Measurements from ENCODE around the gene PNPLA7. TPM values are rescaled to one million over a fixed set of nuclear protein-coding genes. Genes with fewer than 3 reads are reported as not detected.
A peak's percentile ranks its signal among the peaks of the same experiment; 100 is the strongest.

Gene PNPLA7
- total and polyA plus RNA-seq, 2 of the 13 experiments (the other 11 are each of a cell fraction or from before 2014, with no cell fraction given) = 0.42 to 1.5 TPM

GRCh38 chr9:137428311-137428630 lies 121.9 kb downstream of the PNPLA7 start (continued):
- TF ChIP-seq ZFP36L1 (CRISPR knock-in tag; IDR thresholded peaks at IDR 0.05) = no peak
- TF ChIP-seq BORCS8-MEF2B (CRISPR knock-in tag; IDR thresholded peaks at IDR 0.05) = no peak
- TF ChIP-seq ZBTB8A (CRISPR knock-in tag; IDR thresholded peaks at IDR 0.05; ENCODE audit: borderline replicate concordance, low read depth) = no peak
- TF ChIP-seq CAMTA2 (CRISPR knock-in tag; IDR thresholded peaks at IDR 0.05; ENCODE audit: borderline replicate concordance) = no peak

GRCh38 chr9:137427454-137428310 lies 122.5 kb downstream of the PNPLA7 start:
- no peak overlapping the region for H3K4me2 ChIP-seq (ENCODE audit: low read depth, low read length)
- H3K9me3 ChIP-seq (ENCODE audit: low read length) = no peaks in the 10 kb centered on the region
- TF ChIP-seq AKAP8 (CRISPR knock-in tag; IDR thresholded peaks at IDR 0.05) (0 out of 2 replicates have a peak, but pooled peaks have one; percentile 56), HNRNPL (IDR thresholded peaks at IDR 0.05; ENCODE audit: low read depth, low read length) (0 out of 2 replicates have a peak, but pooled peaks have one; percentile 67), MYC (CRISPR knock-in tag; IDR thresholded peaks at IDR 0.05; ENCODE audit: borderline replicate concordance) (no peak), AGO2 (optimal IDR thresholded peaks at IDR 0.05; ENCODE audit: low read depth, low read length) (peak; percentile 82), TEF (CRISPR knock-in tag; IDR thresholded peaks at IDR 0.05) (no peak)
- H3K79me2 ChIP-seq (ENCODE audit: insufficient read depth, low read length) = no peaks in the 10 kb centered on the region
- FAIRE-seq (no peak), ATAC-seq (no peak), DNase-seq (ENCODE audit: low spot score) (no peak)
- no peak overlapping the region for H3K27ac ChIP-seq (ENCODE audit: extremely low read length, insufficient read depth, low read length)
- POLR2A ChIA-PET = no interaction called here
- H3K27me3 ChIP-seq (ENCODE audit: control insufficient read depth in 1 of 2, insufficient read depth in 2 of 2, low read length in 2 of 2) = no peaks in the 10 kb centered on the region
- no peaks in the 10 kb centered on the region for H4K20me1 ChIP-seq (ENCODE audit: insufficient read depth, low read length)
- H2AFZ ChIP-seq (ENCODE audit: low read length) = no peak overlapping the region
- no peaks in the 10 kb centered on the region for H3K36me3 ChIP-seq (replicated peaks in 1 of 2; ENCODE audit: control insufficient read depth in 1 of 2, insufficient read depth in 2 of 2, low read length in 2 of 2)
- 88% methylated on average over 12 of the region's 27 CpGs for WGBS (ENCODE audit: low lambda C conversion rate)
- peaks cover 12% of the 10 kb centered on the region for H3K4me1 ChIP-seq (ENCODE audit: insufficient read depth, low read length)
- in situ Hi-C loops (cut with HindIII; ENCODE audit: extremely low pct_ligation_motif_present, low pct_unique_long_range_greater_than_20kb) = no loop called here
- CTCF ChIA-PET (ENCODE audit: low intra/inter-chr PET ratio, low total read pairs) = no interaction called here
- no TSS peak for BruUV-seq (replicated peaks)
- H3K4me3 ChIP-seq (replicated peaks in 1 of 3; ENCODE audit: insufficient read depth in 1 of 3, low read depth in 2 of 3, low read length in 3 of 3) = no peak overlapping the region
- no peak overlapping the region for H3K9ac ChIP-seq (ENCODE audit: insufficient read depth, low read depth, low read length)
- intact Hi-C loops (cut with micrococcal nuclease; ENCODE audit: unreplicated experiment) = no loop called here

Data from HepG2 (cell line).